ENCODE results near the gene OR8H3. TPM values are rescaled to one million over a fixed set of nuclear protein-coding genes. Genes with fewer than 3 reads are reported as not detected.
"Not testable (repeated sequence)": the region's sequence is repeated elsewhere in the genome, so short reads cannot be mapped to it uniquely, and the experiment has no call there.

OR8H3 gene
- not detected in 2 replicates for total RNA-seq

GRCh38 chr11:56122073-56122472 lies at the start of gene OR8H3:
OR8H3 (plus strand) TSS chr11:56122373; CDS start chr11:56122373, 0 bp downstream.
- H3K36me3 Mint-ChIP-seq (ENCODE audit: low read depth) = no peaks in the 10 kb centered on the region
- H3K4me3 Mint-ChIP-seq (ENCODE audit: low read depth) = no peak within 1 kb of the TSS
- DNase-seq (ENCODE audit: low spot score) = no peak
- H3K27ac Mint-ChIP-seq = no peak within 1 kb of the TSS
- no peaks in the 10 kb centered on the region for H3K27me3 Mint-ChIP-seq (ENCODE audit: low read depth)
- H3K9me3 Mint-ChIP-seq = peaks cover 23% of the 10 kb centered on the region
- no peaks in the 10 kb centered on the region for H3K4me1 Mint-ChIP-seq (ENCODE audit: low read depth)
- intact Hi-C loops (cut with micrococcal nuclease) = no loop called here

GRCh38 chr11:56089697-56090096 lies 32.5 kb upstream of the OR8H3 start:
- Mint-ChIP-seq H3K4me3 (ENCODE audit: low read depth) (no peak overlapping the region), H3K27me3 (ENCODE audit: low read depth) (no peaks in the 10 kb centered on the region), H3K27ac (no peak overlapping the region), H3K4me1 (ENCODE audit: low read depth) (no peaks in the 10 kb centered on the region), H3K36me3 (ENCODE audit: low read depth) (no peaks in the 10 kb centered on the region), H3K9me3 (peaks cover 37% of the 10 kb centered on the region)
- no peak for DNase-seq (ENCODE audit: low spot score)
- intact Hi-C loops (cut with micrococcal nuclease) = no loop called here

- no peak for DNase-seq (ENCODE audit: low spot score)
- intact Hi-C loops (cut with micrococcal nuclease) = no loop called here
- Mint-ChIP-seq H3K27ac (no peak within 1 kb of the TSS), H3K36me3 (ENCODE audit: low read depth) (no peaks in the 10 kb centered on the region), H3K9me3 (peaks cover 38% of the 10 kb centered on the region), H3K4me1 (ENCODE audit: low read depth) (no peaks in the 10 kb centered on the region), H3K27me3 (ENCODE audit: low read depth) (no peaks in the 10 kb centered on the region), H3K4me3 (ENCODE audit: low read depth) (no peak within 1 kb of the TSS)
These were observed 29.2 kb upstream of the OR8H3 start, which contains the start of gene OR8I2 for GRCh38 chr11:56093008-56093407. OR8I2 (plus strand) TSS chr11:56093308; CDS start chr11:56093308, 0 bp downstream.

GRCh38 chr11:56103210-56103737 lies 18.9 kb upstream of the OR8H3 start, which contains the start of gene OR8H2:
OR8H2 (plus strand) TSS chr11:56103687; CDS start chr11:56105043, 1,356 bp downstream.
- H3K27ac Mint-ChIP-seq = no peak within 1 kb of the TSS
- no peaks in the 10 kb centered on the region for H3K36me3 Mint-ChIP-seq (ENCODE audit: low read depth)
- intact Hi-C loops (cut with micrococcal nuclease) = no loop called here
- no peak within 1 kb of the TSS for H3K4me3 Mint-ChIP-seq (ENCODE audit: low read depth)
- H3K4me1 Mint-ChIP-seq (ENCODE audit: low read depth) = no peaks in the 10 kb centered on the region
- no peaks in the 10 kb centered on the region for H3K27me3 Mint-ChIP-seq (ENCODE audit: low read depth)
- peaks cover 28% of the 10 kb centered on the region for H3K9me3 Mint-ChIP-seq
- DNase-seq (ENCODE audit: low spot score) = no peak

GRCh38 chr11:56140151-56140661 lies 18.0 kb downstream of the OR8H3 start, which contains the start of gene OR8J3:
OR8J3 (minus strand) TSS chr11:56140201; CDS start chr11:56137718, 2,483 bp downstream.
- H3K9me3 Mint-ChIP-seq = peaks cover 34% of the 10 kb centered on the region
- no peaks in the 10 kb centered on the region for H3K4me1 Mint-ChIP-seq (ENCODE audit: low read depth)
- H3K27ac Mint-ChIP-seq = no peak within 1 kb of the TSS
- no peaks in the 10 kb centered on the region for H3K27me3 Mint-ChIP-seq (ENCODE audit: low read depth)
- DNase-seq (ENCODE audit: low spot score) = no peak
- intact Hi-C loops (cut with micrococcal nuclease) = no loop called here
- H3K36me3 Mint-ChIP-seq (ENCODE audit: low read depth) = no peaks in the 10 kb centered on the region
- H3K4me3 Mint-ChIP-seq (ENCODE audit: low read depth) = no peak within 1 kb of the TSS

GRCh38 chr11:56143681-56144080 lies 21.5 kb downstream of the OR8H3 start:
- H3K9me3 Mint-ChIP-seq = peaks cover 24% of the 10 kb centered on the region
- DNase-seq (ENCODE audit: low spot score); intact Hi-C loops (cut with micrococcal nuclease); H3K4me1 Mint-ChIP-seq (ENCODE audit: low read depth); H3K27ac Mint-ChIP-seq; H3K36me3 Mint-ChIP-seq (ENCODE audit: low read depth); H3K27me3 Mint-ChIP-seq (ENCODE audit: low read depth); H3K4me3 Mint-ChIP-seq (ENCODE audit: low read depth): not testable (repeated sequence)

- no peaks in the 10 kb centered on the region for H3K4me1 Mint-ChIP-seq (ENCODE audit: low read depth)
- intact Hi-C loops (cut with micrococcal nuclease) = no loop called here
- H3K9me3 Mint-ChIP-seq = peaks cover 63% of the 10 kb centered on the region
- H3K27me3 Mint-ChIP-seq (ENCODE audit: low read depth) = no peaks in the 10 kb centered on the region
- H3K27ac Mint-ChIP-seq = no peak overlapping the region
- no peak for DNase-seq (ENCODE audit: low spot score)
- H3K4me3 Mint-ChIP-seq (ENCODE audit: low read depth) = no peak overlapping the region
- H3K36me3 Mint-ChIP-seq (ENCODE audit: low read depth) = no peaks in the 10 kb centered on the region
These were observed 29.2 kb downstream of the OR8H3 start for GRCh38 chr11:56151376-56151775.

GRCh38 chr11:56152333-56152732 lies 30.2 kb downstream of the OR8H3 start:
- Mint-ChIP-seq H3K27me3 (ENCODE audit: low read depth) (no peaks in the 10 kb centered on the region), H3K4me1 (ENCODE audit: low read depth) (no peaks in the 10 kb centered on the region), H3K4me3 (ENCODE audit: low read depth) (no peak overlapping the region), H3K36me3 (ENCODE audit: low read depth) (no peaks in the 10 kb centered on the region), H3K9me3 (peaks cover 69% of the 10 kb centered on the region), H3K27ac (no peak overlapping the region)
- intact Hi-C loops (cut with micrococcal nuclease) = no loop called here
- DNase-seq (ENCODE audit: low spot score) = no peak

GRCh38 chr11:56160217-56160616 lies 38.0 kb downstream of the OR8H3 start, which contains the start of gene OR8K5:
OR8K5 (minus strand) TSS chr11:56160317; CDS start chr11:56160317, 0 bp downstream.
- no peak within 1 kb of the TSS for H3K27ac Mint-ChIP-seq
- intact Hi-C loops (cut with micrococcal nuclease) = no loop called here

GRCh38 chr11:56163804-56164203 lies 41.6 kb downstream of the OR8H3 start:
- intact Hi-C loops (cut with micrococcal nuclease) = no loop called here
- DNase-seq (ENCODE audit: low spot score) = no peak
- no peaks in the 10 kb centered on the region for H3K4me1 Mint-ChIP-seq (ENCODE audit: low read depth)
- no peak overlapping the region for H3K4me3 Mint-ChIP-seq (ENCODE audit: low read depth)
- H3K27me3 Mint-ChIP-seq (ENCODE audit: low read depth) = no peaks in the 10 kb centered on the region
- peaks cover 34% of the 10 kb centered on the region for H3K9me3 Mint-ChIP-seq
- no peaks in the 10 kb centered on the region for H3K36me3 Mint-ChIP-seq (ENCODE audit: low read depth)
- no peak overlapping the region for H3K27ac Mint-ChIP-seq

More at GRCh38 chr11:56160217-56160616, 38.0 kb downstream of the OR8H3 start, which contains the start of gene OR8K5:
- Mint-ChIP-seq H3K36me3 (ENCODE audit: low read depth) (no peaks in the 10 kb centered on the region), H3K9me3 (peaks cover 38% of the 10 kb centered on the region), H3K4me3 (ENCODE audit: low read depth) (no peak within 1 kb of the TSS), H3K4me1 (ENCODE audit: low read depth) (no peaks in the 10 kb centered on the region), H3K27me3 (ENCODE audit: low read depth) (no peaks in the 10 kb centered on the region)
- no peak for DNase-seq (ENCODE audit: low spot score)

GRCh38 chr11:56172256-56172830 lies 50.2 kb downstream of the OR8H3 start:
- Mint-ChIP-seq H3K4me3 (ENCODE audit: low read depth) (no peak overlapping the region), H3K27ac (no peak overlapping the region), H3K4me1 (ENCODE audit: low read depth) (no peaks in the 10 kb centered on the region), H3K27me3 (ENCODE audit: low read depth) (no peaks in the 10 kb centered on the region), H3K36me3 (ENCODE audit: low read depth) (no peaks in the 10 kb centered on the region), H3K9me3 (peaks cover 40% of the 10 kb centered on the region)
- DNase-seq (ENCODE audit: low spot score) = no peak
- intact Hi-C loops (cut with micrococcal nuclease) = no loop called here
